GM18858 (cell line): ENCODE data around the gene IGFL1.
"Not testable (repeated sequence)": the region's sequence is repeated elsewhere in the genome, so short reads cannot be mapped to it uniquely, and the experiment has no call there.

Experiments used
- ATAC-seq: cut with Tn5 transposase; IDR thresholded peaks from one replicate; pipeline ENCODE4 v1.9.1; 2021; ENCODE audit not compliant: unreplicated experiment

Gene IGFL1

DNA sequence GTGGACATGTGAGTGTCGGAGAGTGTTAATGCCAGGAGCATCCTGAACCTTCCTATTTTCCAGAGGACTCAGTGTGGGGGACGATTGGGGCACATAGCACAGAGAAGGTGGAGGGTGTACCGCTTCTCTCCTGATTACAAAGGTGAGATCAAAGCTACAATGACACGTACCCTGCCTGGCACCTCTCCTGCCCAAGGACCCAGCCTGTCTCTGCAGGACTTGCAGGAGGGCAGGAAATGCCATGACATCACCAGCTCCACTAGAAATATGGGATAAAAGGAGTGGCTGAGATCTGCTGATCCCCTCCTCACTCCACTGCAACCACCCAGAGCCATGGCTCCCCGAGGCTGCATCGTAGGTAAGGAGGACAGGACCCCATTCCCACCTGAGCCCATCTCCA lies at the start of gene IGFL1:
TSS of gene IGFL1 (plus strand) at position 301 of the 400 bp plus-strand sequence. CDS start at position 334, 33 bp downstream.
- no peak for ATAC-seq

DNA sequence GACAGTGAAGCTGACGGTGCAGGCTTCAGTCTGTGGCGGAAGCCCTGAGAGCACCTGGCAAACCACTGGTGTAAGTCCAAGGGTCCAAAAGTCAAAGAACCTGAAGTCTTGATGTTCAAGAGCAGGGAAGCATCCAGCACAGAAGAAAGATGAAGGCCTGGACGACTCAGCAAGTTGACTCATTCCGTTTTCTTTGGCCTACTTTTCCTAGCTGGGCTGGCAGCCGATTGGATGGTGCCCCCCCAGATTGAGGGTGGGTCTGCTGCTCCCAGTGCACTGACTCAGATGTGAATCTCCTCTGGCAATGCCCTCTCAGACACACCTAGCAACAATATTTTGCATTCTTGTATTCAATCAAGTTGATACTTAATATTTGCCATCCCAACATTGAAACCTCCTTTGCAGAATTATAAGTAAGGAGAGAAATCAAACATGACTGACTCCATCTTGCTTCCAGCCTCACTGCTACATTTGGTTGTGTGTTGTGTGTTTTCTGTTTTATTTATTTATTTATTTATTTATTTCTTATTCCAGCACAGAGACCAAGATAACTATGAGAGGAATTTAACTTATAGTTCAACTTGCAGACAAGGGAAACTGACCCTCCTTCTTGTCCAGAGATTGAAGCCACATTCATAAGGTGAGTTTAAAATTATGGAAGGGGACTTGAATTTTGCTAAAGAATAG lies 48.7 kb upstream of the IGFL1 start:
- ATAC-seq, result no peak

DNA sequence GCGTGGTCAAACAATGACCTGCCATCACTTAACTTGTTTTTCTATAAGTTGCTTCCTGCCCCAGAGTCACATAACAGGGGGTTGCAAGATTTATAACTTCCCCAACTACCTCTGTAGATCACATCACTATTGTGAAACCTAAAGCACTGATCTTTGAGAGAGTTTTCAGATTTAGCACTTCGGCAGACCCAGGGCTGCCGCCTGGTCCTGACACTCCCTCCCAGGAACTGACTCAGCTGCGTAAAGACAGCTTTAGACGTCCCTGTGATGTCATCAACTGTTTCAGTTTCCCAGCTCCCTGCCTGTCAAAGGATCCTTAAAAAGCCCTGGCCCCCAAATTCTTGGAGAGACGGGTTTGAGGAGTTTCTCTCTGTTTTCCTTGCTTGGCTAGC lies 48.2 kb upstream of the IGFL1 start:
- ATAC-seq, result no peak

DNA sequence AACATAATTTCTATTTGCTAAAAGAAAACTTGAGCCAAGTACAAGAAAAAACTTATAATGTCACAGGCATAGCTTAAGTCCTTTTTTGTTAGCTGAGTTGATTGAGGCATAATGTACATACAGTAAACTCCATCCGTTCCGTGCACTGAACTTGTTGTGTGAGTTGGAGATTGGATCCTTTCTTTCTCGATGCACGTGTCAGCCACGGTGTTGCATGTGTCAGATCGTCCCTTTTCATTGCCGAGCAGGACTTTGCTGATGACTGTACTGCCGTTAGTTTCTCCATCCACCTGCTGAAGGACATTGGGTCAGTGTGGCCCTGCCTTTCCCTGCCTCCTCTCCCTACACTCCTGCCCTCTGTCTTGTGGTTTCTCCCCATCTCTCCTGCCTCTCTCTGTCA lies 47.1 kb upstream of the IGFL1 start:
- no peak for ATAC-seq

DNA sequence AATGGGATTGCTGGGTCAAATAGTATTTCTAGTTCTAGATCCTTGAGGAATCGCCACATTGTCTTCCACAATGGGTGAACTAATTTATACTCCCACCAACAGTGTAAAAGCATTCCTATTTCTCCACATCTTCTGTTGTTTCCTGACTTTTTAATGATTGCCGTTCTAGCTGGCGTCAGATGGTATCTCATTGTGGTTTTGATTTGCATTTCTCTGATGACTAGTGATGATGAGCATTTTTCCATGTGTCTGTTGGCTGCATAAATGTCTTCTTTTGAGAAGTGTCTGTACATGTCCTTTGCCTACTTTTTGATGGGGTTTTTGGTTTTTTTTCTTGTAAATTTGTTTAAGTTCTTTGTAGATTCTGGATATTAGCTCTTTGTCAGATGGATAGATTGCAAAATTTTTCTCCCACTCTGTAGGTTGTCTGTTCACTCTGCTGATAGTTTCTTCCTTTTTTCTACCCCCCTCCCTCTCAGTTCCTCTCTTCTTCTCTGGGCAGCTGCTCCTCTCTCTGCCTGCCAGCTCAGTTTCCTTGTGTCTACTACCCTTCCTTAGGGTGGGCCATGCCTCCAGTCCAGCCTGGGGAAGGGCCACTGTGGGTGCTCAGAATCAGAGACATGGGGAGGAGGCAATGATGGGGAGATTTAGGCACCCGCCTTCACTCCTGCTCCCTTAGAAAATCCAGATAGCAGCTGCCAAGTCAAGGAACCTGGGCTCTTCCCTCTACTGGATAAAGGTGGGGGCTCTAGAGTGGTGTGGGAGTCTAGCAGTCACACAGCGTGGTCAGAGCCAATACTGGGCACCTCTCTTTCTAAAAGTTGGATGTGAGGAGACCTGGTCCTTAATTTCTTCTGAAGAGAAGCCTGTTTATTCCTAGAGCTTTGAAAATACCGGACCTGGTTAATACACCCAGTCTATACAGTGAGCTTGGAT lies 44.5 kb upstream of the IGFL1 start:
- ATAC-seq, result not testable (repeated sequence)

DNA sequence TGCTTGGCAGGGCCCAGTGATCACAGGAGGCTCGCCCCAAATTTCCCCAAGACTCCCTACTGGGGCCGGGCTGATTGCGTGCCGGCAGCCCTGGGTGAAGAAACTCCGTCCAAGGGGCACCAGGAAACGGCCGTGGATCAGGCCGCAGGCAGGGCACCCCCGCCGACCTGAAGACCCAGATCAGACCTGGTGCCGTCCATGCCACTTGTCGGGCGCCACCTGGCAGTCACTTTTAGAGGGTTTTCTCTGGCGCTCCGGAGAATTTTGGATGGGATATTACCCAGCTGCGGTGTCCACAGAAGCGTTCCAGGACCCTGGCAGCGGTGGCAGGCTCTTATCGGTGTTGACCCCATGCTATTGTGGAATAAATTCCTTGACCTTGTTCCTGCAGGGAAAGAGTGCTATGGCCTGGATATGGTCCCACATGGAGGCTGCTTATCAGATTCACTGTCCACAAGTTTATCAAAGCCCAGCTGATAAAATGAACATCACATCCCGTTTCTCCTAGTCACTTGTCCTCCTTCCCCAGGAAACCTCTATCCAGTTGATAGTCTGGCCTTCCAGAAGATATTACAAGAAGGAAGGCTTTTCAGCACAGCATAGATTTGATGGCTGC lies 43.3 kb upstream of the IGFL1 start:
- ATAC-seq, result no peak

DNA sequence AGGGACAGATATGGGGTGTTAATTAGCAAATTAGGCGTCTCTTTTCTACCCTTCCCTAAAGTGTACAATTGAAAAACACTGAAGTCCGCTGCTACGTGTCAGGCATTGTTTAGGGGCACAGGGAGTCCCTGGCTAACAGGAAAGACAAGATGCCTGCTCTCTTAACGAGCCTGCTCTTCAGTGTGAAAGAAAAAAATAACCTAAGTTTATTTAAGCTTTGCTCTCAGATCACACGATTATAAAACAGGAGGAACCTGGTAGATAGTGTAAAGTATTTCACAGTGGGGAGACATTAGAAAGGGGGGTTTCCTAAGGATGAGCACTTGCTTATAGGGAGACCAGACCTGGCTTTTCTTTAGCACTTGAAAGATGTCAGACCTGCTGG lies 42.8 kb upstream of the IGFL1 start:
- ATAC-seq, result no peak

DNA sequence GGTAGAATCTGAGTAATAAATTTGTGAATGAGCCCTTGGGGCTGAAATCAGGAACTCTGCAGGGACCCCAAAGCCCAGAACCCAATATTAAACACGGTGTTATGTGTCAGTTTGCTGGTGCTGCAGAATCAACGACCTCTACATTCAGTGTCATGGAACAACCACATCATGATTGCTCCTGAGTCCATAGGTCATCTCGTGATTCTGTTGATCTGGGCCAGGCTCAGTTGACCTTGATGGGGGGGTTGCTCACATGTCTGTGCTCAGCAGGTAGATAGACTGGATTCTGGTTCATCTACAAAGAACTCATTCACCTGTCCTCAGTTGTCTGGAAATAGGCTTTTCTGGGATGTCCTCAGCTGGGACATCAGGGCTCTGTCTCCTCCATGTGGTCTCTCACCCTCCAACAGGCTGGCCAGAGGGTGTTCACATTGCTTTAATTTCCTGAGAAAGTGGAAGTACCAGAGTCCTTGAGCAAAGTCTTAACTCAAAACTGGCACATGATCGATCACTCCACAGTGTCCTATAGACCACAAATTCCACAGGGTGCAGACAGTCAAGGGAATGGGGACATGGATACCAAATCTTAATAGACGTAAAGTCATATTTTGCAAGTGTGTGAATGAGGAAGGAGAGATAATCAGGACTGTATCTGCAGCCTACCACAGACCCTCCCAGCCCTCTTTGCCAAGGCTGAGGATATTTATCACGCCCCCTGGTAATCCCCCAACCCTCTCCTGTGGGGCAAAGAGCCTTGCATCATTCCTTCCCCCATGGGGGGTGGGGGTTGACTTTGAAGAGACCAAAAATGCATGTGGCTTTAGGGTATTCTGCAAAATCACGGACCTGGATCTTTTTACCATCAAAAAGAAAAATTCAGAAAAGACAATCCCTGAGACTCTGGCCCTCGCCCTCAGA lies 39.3 kb upstream of the IGFL1 start:
- no peak for ATAC-seq

DNA sequence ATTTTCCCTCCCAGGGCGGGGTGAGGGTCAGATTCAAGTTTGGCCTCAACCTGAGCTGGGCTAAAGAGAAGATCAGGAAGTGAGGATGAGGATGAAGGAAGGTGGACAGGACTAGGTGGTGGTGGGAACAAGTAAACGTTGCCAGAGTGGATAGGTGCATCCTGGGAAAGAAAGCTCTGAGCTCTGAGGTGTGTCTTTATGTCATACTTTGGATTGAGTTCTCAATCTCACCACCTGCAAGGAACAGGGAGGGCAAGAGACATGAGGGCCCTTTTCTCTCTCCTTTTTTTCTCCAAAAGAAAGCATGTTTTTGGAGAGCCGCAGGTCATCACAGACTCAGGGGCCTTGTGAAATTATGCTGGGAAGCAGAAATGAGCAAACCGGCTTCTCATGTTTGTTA lies 38.2 kb upstream of the IGFL1 start:
- ATAC-seq, result no peak

DNA sequence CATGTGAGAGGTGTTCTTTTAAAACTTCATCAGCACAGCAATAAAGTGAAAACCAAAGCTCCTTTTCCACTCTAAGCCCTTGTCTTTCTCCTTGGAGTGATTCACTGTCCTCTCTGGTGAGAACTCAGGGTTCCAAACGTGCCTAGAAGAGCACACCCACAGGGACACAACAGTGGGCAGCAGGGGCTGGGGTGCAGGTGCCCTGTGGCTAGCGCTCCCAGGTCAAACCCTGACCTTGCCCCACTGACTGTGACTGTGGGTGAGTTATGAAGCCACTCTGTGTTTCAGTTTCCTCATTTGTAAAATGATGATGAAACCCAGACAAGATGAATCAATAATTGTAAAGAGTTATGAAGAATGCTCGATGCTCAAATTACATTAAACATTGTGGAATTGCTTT lies 37.6 kb upstream of the IGFL1 start:
- ATAC-seq, result no peak

DNA sequence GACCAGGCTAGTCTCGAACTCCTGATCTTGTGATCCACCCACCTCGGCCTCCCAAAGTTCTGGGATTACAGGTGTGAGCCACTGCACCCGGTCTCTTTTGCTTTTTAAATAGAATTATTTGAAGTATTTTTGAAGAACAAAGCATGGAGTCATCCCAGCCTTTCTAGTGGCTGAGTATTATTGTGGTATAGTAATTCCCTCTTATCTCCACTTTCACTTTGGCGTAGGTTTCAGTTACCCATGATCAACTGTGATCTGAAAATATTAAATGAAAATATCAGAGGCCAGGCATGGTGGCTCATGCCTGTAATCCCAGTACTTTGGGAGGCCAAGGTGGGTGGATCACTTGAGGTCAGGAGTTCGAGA lies 36.9 kb upstream of the IGFL1 start:
- ATAC-seq, result not testable (repeated sequence)

DNA sequence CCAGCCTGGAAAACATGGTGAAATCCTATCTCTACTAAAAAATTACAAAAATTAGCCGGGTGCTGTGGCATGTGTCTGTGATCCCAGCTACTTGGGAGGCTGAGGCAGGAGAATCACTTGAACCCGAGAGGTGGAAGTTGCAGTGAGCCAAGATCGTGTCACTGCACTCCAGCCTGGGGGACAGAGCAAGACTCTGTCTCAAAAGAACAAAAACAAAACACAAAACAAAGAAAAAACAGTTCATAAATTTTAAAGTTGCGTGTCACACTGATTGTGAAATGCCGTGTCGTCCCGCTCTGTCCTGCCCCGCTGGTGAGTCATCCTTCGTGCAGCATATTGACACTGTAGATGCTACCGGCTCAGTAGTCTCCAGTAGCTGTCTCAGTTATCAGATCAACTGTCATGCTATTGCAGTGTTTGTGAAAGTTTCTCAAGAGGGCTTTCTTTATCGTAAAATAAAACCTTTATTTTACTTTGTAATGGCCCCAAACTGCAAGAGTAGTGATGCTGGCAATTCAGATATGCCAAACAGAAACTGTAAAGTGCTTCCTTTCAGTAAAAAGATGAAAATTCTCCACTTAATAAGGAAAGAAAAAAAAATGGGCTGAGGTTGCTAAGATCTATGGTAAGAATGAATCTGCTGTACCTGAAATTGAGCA lies 36.4 kb upstream of the IGFL1 start:
- ATAC-seq, result no peak

DNA sequence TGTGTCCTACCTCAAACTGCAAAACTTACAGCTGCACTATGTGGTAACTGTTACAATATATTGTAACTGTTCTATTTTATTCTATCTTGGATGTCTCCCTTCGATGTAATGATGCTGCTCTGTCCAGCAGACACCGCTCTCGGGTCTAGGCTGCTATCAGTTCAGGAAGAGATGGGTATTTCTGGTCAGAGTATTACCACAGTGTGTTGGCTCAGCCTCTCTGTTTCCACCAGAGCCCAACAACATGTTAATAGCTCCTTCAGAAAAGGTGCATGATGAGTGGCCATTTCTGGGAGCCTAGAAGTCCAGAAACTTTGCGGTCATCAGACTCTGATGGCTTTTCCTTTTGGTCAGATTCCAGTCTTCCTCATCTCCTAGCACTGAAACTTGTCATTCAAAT lies 35.9 kb upstream of the IGFL1 start:
- ATAC-seq, result no peak

DNA sequence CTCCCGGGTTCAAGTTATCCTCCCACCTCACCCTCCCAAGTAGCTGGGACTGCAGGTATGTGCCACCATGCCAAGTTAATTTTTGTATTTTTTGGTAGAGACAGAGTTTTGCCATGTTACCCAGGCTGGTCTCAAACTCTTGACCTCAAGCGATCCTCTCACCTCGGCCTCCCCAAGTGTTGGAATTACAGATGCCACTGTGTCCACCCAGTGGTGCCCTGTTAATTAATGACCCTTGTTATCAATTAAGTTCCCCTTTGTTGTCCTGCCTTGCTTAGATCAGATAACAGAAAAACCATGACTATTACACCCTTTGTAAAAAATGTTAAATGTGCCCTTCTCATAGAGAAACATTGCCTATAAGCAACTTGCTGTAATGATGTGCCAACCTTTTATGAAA lies 34.4 kb upstream of the IGFL1 start:
- no peak for ATAC-seq

DNA sequence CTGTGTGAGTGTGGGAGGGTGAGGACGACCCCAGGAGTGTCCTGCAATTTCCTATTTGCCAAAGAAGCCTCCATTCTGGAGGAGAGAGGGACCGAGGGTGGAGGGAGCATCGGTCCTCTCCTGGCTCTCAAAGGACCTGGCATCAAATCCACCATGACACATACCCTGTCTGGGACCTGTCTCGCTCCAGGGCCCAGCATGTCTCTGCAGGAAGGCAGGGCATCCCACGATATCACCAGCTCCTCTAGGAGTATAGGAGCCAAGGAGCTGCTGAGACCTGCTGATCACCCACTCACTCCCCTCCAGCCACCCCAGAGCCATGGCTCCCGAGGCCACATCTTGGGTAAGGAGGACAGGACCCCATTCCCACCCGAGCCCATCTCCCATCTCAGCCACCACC lies 33.6 kb upstream of the IGFL1 start:
- not testable (repeated sequence) for ATAC-seq

DNA sequence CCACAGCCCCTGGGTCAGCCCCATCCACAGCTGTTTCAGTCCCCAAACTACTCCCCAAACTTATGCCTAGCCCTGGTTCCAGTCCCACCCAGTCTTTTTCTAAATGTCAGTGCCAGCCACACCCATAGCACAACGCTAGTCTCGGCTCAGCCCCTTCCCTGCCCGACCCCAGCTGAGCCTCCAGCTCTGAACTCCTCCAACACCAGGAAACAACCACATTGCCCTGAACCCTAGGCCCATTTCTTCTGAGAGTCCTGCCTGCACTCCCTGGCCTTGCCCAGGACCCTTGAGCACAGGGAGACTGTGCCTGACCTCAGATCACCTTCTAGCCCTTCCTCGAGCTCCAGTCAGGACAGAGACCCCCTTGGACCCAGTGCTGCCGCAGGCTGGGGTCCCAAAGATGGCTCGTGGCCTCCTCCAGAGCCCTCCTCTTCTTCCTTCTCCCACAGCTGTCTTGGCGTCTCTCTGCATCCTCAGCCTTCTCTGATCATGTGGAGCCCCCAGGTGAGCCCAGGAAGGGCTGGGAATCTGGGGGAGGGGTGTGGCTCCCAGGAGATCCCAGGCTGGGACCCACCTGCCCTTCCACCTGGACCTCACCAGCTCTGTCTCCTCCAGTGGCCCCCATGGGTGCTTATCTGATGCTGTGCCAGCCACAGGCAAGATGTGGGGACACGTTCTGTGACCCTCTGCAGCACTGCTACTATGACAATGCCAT lies 33.0 kb upstream of the IGFL1 start:
- ATAC-seq, result no peak

DNA sequence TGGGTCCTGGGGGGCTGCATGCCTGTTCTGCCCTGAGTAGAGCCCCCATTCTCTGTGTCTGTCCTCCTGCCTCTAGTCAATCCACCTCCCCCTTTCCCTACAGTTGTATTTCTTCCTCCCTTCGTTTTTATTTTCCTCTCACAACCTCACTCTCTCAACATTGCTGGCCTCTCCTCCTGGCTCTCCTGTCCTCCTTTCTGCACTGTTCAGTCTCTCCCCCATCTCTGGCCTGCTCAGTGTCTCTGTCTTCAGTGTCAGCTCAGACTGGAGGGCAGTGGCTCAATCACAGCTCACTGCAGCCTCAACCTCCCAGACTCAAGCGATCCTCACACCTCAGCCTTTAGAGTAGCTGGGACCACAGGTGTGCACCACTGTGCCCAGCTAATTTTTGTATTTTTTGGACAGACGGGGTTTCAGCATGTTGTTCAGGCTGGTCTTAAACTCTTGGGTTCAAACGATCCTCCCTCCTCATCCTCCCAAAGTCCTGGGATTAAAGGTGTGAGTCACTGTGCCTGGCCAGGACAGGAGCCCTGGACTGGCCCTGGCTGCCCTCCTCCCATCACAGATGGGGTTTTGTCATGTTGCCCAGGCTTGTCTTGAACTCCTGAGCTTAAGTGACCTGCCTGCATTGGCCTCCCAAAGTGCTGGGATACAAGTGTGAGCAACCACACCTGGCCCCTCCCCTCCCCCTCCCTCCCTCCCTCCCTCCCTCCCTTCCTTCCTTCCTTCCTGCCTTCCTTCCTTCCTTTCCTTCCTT lies 32.0 kb upstream of the IGFL1 start:
- no peak for ATAC-seq

DNA sequence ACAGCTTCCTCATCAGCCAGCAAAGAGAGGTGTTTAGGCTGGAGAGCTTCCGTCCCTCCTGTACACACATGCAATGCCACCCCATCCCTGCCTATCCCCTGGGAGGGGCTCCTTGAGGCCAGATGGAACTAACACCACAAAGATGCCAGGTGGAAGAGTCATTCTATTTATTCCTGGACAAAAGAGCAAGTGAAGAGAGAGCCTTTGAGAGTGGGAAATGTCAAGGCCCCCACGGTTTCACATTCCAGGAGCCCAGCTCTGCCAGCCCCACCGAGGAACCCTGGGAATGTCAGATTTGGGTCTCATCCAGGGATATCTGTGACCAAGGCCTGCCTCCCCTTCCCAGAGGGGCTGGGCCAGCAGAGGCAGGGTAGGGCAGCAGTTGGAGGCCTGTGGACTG lies 30.8 kb upstream of the IGFL1 start:
- ATAC-seq, result no peak
